OCI-LY7 (cell line): ENCODE results near the gene AEN.

Source experiments
- CTCF ChIP-seq: fragments of 200-600 bp; sonication (generic); conservative IDR thresholded peaks from 2 replicates; pipeline ENCODE4 v1.5.1; 2014; ENCODE audit warnings: mild to moderate bottlenecking, antibody characterized with exemption, low read length, moderate library complexity, mixed read lengths
- EZH2phosphoT487 ChIP-seq: fragments of 200-600 bp; sonication (generic); IDR thresholded peaks from 2 replicates; pipeline ENCODE4 v1.6.1; 2018; ENCODE audit warnings: low read depth, borderline replicate concordance, mild to moderate bottlenecking, mixed run types, antibody characterized with exemption, low read length, moderate library complexity, mixed read lengths

GRCh38 chr15:88644741-88645140 is 23.6 kb downstream of the AEN start:
- TF ChIP-seq CTCF (no peak), EZH2phosphoT487 (no peak)
